Right lobe of liver (tissue), 4 donors: ENCODE data around the gene GBGT1.

Source experiments
- POLR2A ChIP-seq: fragments of 450-650 bp; IDR thresholded peaks from one replicate; pipeline ENCODE4 v1.6.1; 2017; ENCODE audit warnings: antibody characterized with exemption, mild to moderate bottlenecking
- TF ChIP-seq, protein P1 (sequence below), 4 donors: fragments of 200-600 bp in 3 of 4; fragments of 450-650 bp in 1 of 4; IDR thresholded peaks; one replicate each; pipeline versions ENCODE4 v1.5.1 to v1.8.0; 2016 to 2022; ENCODE audit warnings: antibody characterized with exemption in 4 of 4, mild to moderate bottlenecking in 2 of 4
- donor health status: DM: no; HTN: no; CAD: no.
- donor health status: DM: no; HTN: no; CAD: no.
- donor health status: DM: no; HTN: yes; CAD: no.

DNA sequence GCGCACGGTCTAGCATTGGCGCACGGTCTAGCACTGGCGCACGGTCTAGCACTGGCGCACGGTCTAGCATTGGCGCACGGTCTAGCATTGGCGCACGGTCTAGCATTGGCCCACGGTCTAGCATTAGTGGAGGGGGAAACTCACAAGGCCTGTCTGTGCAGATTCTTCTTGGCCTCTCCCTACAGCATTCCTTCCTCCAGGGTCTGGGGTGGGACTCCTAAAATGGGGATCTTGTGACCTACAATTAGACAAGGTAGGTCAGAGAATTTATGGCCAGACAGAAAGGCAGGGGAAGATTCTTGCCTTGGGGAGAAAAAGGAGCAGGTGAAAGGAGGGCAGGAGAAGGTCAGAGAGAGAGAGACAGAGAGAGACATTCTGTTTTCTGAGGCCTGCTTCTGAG is 5.4 kb upstream of the GBGT1 start:
- TF ChIP-seq, protein P1, sequence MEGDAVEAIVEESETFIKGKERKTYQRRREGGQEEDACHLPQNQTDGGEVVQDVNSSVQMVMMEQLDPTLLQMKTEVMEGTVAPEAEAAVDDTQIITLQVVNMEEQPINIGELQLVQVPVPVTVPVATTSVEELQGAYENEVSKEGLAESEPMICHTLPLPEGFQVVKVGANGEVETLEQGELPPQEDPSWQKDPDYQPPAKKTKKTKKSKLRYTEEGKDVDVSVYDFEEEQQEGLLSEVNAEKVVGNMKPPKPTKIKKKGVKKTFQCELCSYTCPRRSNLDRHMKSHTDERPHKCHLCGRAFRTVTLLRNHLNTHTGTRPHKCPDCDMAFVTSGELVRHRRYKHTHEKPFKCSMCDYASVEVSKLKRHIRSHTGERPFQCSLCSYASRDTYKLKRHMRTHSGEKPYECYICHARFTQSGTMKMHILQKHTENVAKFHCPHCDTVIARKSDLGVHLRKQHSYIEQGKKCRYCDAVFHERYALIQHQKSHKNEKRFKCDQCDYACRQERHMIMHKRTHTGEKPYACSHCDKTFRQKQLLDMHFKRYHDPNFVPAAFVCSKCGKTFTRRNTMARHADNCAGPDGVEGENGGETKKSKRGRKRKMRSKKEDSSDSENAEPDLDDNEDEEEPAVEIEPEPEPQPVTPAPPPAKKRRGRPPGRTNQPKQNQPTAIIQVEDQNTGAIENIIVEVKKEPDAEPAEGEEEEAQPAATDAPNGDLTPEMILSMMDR (IDR thresholded peaks at IDR 0.05), result no peak
- no peak for TF ChIP-seq POLR2A
